IMR-90 (cell line): ENCODE measurements around the gene VEPH1. TPM values are rescaled to one million over a fixed set of nuclear protein-coding genes. Genes with fewer than 3 reads are reported as not detected.

Source experiments
- ATAC-seq: fragments of 200-7000 bp; cut with Tn5 transposase; 2 replicates; pipeline ENCODE4 v1.9.1; 2020; ENCODE audit warnings: low read depth, mild to moderate bottlenecking, moderate library complexity
- BruUV-seq: library from RNA; stranded (reverse); fragments of 400-500 nt; replicated peaks from 2 replicates; lab custom pipeline; 2021; lab: Mats Ljungman, UMichigan
- CTCF ChIA-PET: fragments of 300-600 bp; formaldehyde crosslinking; extraction: SDS; loops from one replicate; lab custom pipeline; 2021; ENCODE audit warnings: antibody characterized with exemption; lab: Yijun Ruan, JAX
- POLR2A ChIA-PET: fragments of 300-600 bp; sonication (Branson Sonifier 250); formaldehyde crosslinking; loops from one replicate; lab custom pipeline; 2022; ENCODE audit warnings: antibody characterized with exemption; ENCODE audit not compliant: unreplicated experiment; lab: Charles Lee
- DNase-seq: peaks from one replicate; pipeline ENCODE4 v3.0.0; 2013
- H2AFZ ChIP-seq: replicated peaks from 2 replicates; pipeline ENCODE3; 2013; ENCODE audit warnings: low read length, mild to moderate bottlenecking; ENCODE audit not compliant: poor library complexity
- H2AK5ac ChIP-seq: 2 replicates; pipeline ENCODE4 v1.6.1; 2013; ENCODE audit warnings: low read depth, low read length, inconsistent platforms
- H2AK9ac ChIP-seq: replicated peaks from 2 replicates; pipeline ENCODE3; 2013; ENCODE audit warnings: mild to moderate bottlenecking, low read depth, low read length, moderate library complexity; ENCODE audit not compliant: poor library complexity
- H2BK120ac ChIP-seq: 2 replicates; pipeline ENCODE4 v1.6.1; 2013; ENCODE audit warnings: low read depth, low read length, inconsistent platforms
- H2BK15ac ChIP-seq: 3 replicates; pipeline ENCODE4 v1.6.1; 2013; ENCODE audit warnings: low read depth, low read length, inconsistent platforms
- H2BK20ac ChIP-seq: 2 replicates; pipeline ENCODE4 v1.6.1; 2013; ENCODE audit warnings: low read depth, mild to moderate bottlenecking, inconsistent platforms, low read length, moderate library complexity
- H2BK5ac ChIP-seq: 2 replicates; pipeline ENCODE4 v1.6.1; 2013; ENCODE audit warnings: mild to moderate bottlenecking, low read depth, low read length, inconsistent platforms; ENCODE audit not compliant: poor library complexity, severe bottlenecking
- H3K14ac ChIP-seq: replicated peaks from 2 replicates; pipeline ENCODE4 v1.6.1; 2013; ENCODE audit warnings: low read depth, low read length, inconsistent platforms
- H3K18ac ChIP-seq: 2 replicates; pipeline ENCODE4 v1.6.1; 2013; ENCODE audit warnings: low read depth, low read length, control low read depth
- H3K23ac ChIP-seq: 2 replicates; pipeline ENCODE4 v1.6.1; 2013; ENCODE audit warnings: low read depth, low read length, inconsistent platforms
- H3K27ac ChIP-seq: 2 replicates; pipeline ENCODE4 v1.5.1; 2013; ENCODE audit warnings: mild to moderate bottlenecking, control low read depth, low read length; ENCODE audit not compliant: insufficient read depth
- H3K27me3 ChIP-seq: 2 replicates; pipeline ENCODE4 v1.6.1; 2013; ENCODE audit warnings: low read length; ENCODE audit not compliant: control insufficient read depth, insufficient read depth
- H3K36me3 ChIP-seq: 2 replicates; pipeline ENCODE4 v1.6.1; 2013; ENCODE audit warnings: low read length, mixed read lengths; ENCODE audit not compliant: control insufficient read depth, insufficient read depth
- H3K4ac ChIP-seq: 2 replicates; pipeline ENCODE4 v1.6.1; 2013; ENCODE audit warnings: low read depth, low read length, inconsistent platforms
- H3K4me1 ChIP-seq: 2 replicates; pipeline ENCODE4 v1.6.1; 2013; ENCODE audit warnings: low read length, mixed read lengths; ENCODE audit not compliant: control insufficient read depth, insufficient read depth
- H3K4me2 ChIP-seq: 2 replicates; pipeline ENCODE4 v1.6.1; 2013; ENCODE audit warnings: low read depth, mild to moderate bottlenecking, control low read depth, low read length, moderate library complexity
- H3K4me3 ChIP-seq: 2 replicates; pipeline ENCODE4 v1.5.1; 2013; ENCODE audit warnings: low read depth, mild to moderate bottlenecking, control low read depth, low read length, moderate library complexity; ENCODE audit not compliant: insufficient read depth
- H3K56ac ChIP-seq: 2 replicates; pipeline ENCODE4 v1.6.1; 2013; ENCODE audit warnings: low read length, inconsistent platforms; ENCODE audit not compliant: insufficient read depth; ENCODE audit errors: extremely low read depth
- H3K79me1 ChIP-seq, 2 experiments: 2 replicates each; pipeline ENCODE4 v1.6.1; 2013; ENCODE audit warnings: low read length in 2 of 2, inconsistent platforms in 1 of 2, low read depth in 1 of 2
- H3K9ac ChIP-seq: 2 replicates; pipeline ENCODE4 v1.6.1; 2013; ENCODE audit warnings: low read depth, low read length, control low read depth
- H3K9me1 ChIP-seq: 2 replicates; pipeline ENCODE4 v1.6.1; 2013; ENCODE audit warnings: low read length, inconsistent platforms; ENCODE audit not compliant: insufficient read depth
- H3K9me3 ChIP-seq: 2 replicates; pipeline ENCODE4 v1.6.1; 2013; ENCODE audit warnings: low read length; ENCODE audit not compliant: control insufficient read depth, insufficient read depth
- H4K20me1 ChIP-seq: 2 replicates; pipeline ENCODE4 v1.6.1; 2013; ENCODE audit warnings: low read length, inconsistent platforms; ENCODE audit not compliant: insufficient read depth
- H4K5ac ChIP-seq: 2 replicates; pipeline ENCODE4 v1.6.1; 2013; ENCODE audit warnings: mild to moderate bottlenecking, low read depth, low read length, control low read depth
- H4K8ac ChIP-seq, 2 experiments: 2 replicates each; pipeline ENCODE4 v1.6.1; 2013; ENCODE audit warnings: low read depth in 2 of 2, low read length in 2 of 2, control low read depth in 1 of 2, inconsistent platforms in 1 of 2
- H4K91ac ChIP-seq: 2 replicates; pipeline ENCODE4 v1.6.1; 2013; ENCODE audit warnings: low read depth, low read length, inconsistent platforms; ENCODE audit not compliant: insufficient read depth
- MAZ ChIP-seq: IDR thresholded peaks from 2 replicates; pipeline ENCODE4 v1.6.1; 2012; ENCODE audit warnings: low read depth, mild to moderate bottlenecking, low read length, improper control_type of control experiment, moderate library complexity, borderline replicate concordance
- RAD21 ChIP-seq: IDR thresholded peaks from 2 replicates; pipeline ENCODE4 v1.6.1; 2012; ENCODE audit warnings: low read length, improper control_type of control experiment
- RCOR1 ChIP-seq: IDR thresholded peaks from 2 replicates; pipeline ENCODE4 v1.6.1; 2012; ENCODE audit warnings: mild to moderate bottlenecking, low read length, improper control_type of control experiment; ENCODE audit not compliant: insufficient replicate concordance
- WGBS, 2 experiments: methylation state at CpG; one replicate each; pipeline versions ENCODE4 v1.1.5 to v1.1.7; 2013; ENCODE audit warnings: missing lambda C conversion rate in 2 of 2; ENCODE audit not compliant: insufficient read length in 1 of 2; ENCODE audit errors: extremely low coverage in 2 of 2; 5-methylcytosine and 5-hydroxymethylcytosine counted together
- dilution Hi-C: fragments of 300-500 bp; cut with HindIII; formaldehyde crosslinking; loops from one replicate; pipeline ENCODE4 v1.14.3; 2018; ENCODE audit warnings: low sequenced_read_pairs; ENCODE audit not compliant: unreplicated experiment
- in situ Hi-C: fragments of 300-500 bp; cut with MboI; formaldehyde crosslinking; loops from 3 replicates; pipeline ENCODE4 v1.14.3; 2019; ENCODE audit warnings: low sequenced_read_pairs, inconsistent platforms, mixed read lengths
- intact Hi-C: fragments of 100-400 bp; cut with micrococcal nuclease; formaldehyde crosslinking; loops from 2 replicates; pipeline ENCODE4 v1.10.0; 2022
- polyA plus RNA-seq, 3 experiments: library from polyadenylated mRNA; depleted of rRNA; stranded (reverse); fragments of >200 nt; gene quantifications; 2 replicates each; pipeline ENCODE4 v1.2.3, GENCODE V29; 2012; ENCODE audit warnings: low replicate concordance in 1 of 3
- total RNA-seq: library from RNA; depleted of rRNA; stranded (reverse); fragments of >200 nt; gene quantifications from 2 replicates; pipeline ENCODE4 v1.2.3, GENCODE V29; 2012
- TF ChIP-seq, protein P1 (sequence below): fragments of 150-350 bp; IDR thresholded peaks from 2 replicates; pipeline ENCODE4 v1.6.1; 2016; ENCODE audit warnings: low read depth, mild to moderate bottlenecking, low read length, moderate library complexity, borderline replicate concordance

Gene VEPH1
- total and polyA plus RNA-seq, 2 of the 4 experiments (the other 2 are of a cell fraction): 30.5 to 130 TPM

DNA sequence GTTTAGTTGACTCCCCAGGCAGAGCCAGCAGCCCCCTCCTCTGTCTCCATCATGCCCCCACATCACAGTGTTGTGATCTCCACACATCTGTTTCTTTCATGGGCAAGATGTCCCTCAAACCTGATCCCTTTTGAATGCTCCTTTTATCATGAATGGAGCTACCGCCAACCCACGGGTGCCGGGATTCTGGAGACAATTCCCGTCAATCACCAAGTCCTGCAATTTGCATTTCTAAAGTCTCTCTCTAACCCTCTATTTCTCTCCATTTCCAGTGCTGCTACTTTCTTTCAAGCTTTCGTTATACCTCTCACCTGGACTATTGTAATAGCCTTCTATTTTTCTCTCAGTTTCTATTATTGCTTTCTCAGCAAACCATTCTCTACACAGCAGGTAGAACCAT is 253.6 kb downstream of the VEPH1 start:
- Histone ChIP-seq H3K27me3 (no peaks in the 10 kb centered on the region), H2AFZ (no peak overlapping the region), H3K4me3 (no peak overlapping the region), H3K27ac (no peak overlapping the region), H4K5ac (no peak overlapping the region), H4K91ac (no peak overlapping the region), H2BK5ac (no peak overlapping the region), H2BK20ac (no peak overlapping the region), H3K79me1 (peaks cover 0 to 6% of the 10 kb centered on the region in 2 experiments; a peak in 2 of 4 replicates), H2AK5ac (no peak overlapping the region; the same call in 1 of the 2 replicates), H4K8ac (no peak overlapping the region), H3K56ac (no peak overlapping the region), H4K20me1 (0 out of 2 replicates have a peak, but pooled peaks cover 3% of the 10 kb centered on the region), H3K14ac (no peak overlapping the region), H3K9ac (no peak overlapping the region), H3K4me1 (peaks cover 11% of the 10 kb centered on the region), H3K9me3 (no peaks in the 10 kb centered on the region), H2BK15ac (no peak overlapping the region), H3K4ac (peak overlapping the region; percentile 87; the same call in 1 of the 2 replicates), H3K4me2 (no peak overlapping the region), H2AK9ac (no peak overlapping the region), H3K18ac (no peak overlapping the region), H3K36me3 (no peaks in the 10 kb centered on the region), H3K23ac (no peak overlapping the region; the same call in 1 of the 2 replicates), H2BK120ac (no peak overlapping the region), H3K9me1 (peaks cover 9% of the 10 kb centered on the region)
- DNase-seq (no peak), ATAC-seq (no peak)
- intact Hi-C loops (loop anchor here (5.0 kb wide), 1 partner anchor 33 kb away; no protein-coding TSS in a partner anchor), dilution Hi-C loops (no loop called here), in situ Hi-C loops (no loop called here)
- TF ChIP-seq, protein P1, sequence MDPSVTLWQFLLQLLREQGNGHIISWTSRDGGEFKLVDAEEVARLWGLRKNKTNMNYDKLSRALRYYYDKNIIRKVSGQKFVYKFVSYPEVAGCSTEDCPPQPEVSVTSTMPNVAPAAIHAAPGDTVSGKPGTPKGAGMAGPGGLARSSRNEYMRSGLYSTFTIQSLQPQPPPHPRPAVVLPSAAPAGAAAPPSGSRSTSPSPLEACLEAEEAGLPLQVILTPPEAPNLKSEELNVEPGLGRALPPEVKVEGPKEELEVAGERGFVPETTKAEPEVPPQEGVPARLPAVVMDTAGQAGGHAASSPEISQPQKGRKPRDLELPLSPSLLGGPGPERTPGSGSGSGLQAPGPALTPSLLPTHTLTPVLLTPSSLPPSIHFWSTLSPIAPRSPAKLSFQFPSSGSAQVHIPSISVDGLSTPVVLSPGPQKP: no peak
- no peak for TF ChIP-seq MAZ
- no peak for TF ChIP-seq RAD21
- TF ChIP-seq RCOR1: no peak
- ChIA-PET CTCF (no interaction called here), POLR2A (no interaction called here)
- no TSS peak for BruUV-seq
- WGBS, 2 experiments: 94% methylated on average over 5 of the region's 5 CpGs; no CpG with 5 or more reads in 1 of the 2 experiments
